OCI-LY7 (cell line): ENCODE measurements around the gene RSBN1L. TPM values are rescaled to one million over a fixed set of nuclear protein-coding genes. Genes with fewer than 3 reads are reported as not detected.
A peak's percentile ranks its signal among the peaks of the same experiment; 100 is the strongest.

Source experiments
- BruUV-seq: library from RNA; stranded (reverse); fragments of 400-500 nt; replicated peaks from 2 replicates; lab custom pipeline; 2021; lab: Mats Ljungman, UMichigan
- CTCF ChIA-PET: fragments of 300-600 bp; sonication (Branson Sonifier 250); formaldehyde crosslinking; loops from one replicate; lab custom pipeline; 2022; ENCODE audit warnings: antibody characterized with exemption; ENCODE audit not compliant: unreplicated experiment; lab: Charles Lee
- POLR2A ChIA-PET: fragments of 300-600 bp; sonication (Branson Sonifier 250); formaldehyde crosslinking; loops from one replicate; lab custom pipeline; 2022; ENCODE audit warnings: antibody characterized with exemption; lab: Charles Lee
- DNase-seq: peaks from one replicate; pipeline ENCODE4 v3.0.0-alpha.2; 2015; ENCODE audit warnings: low spot score
- H2AFZ ChIP-seq: fragments of 200-600 bp; sonication (generic), shearing (Covaris generic); 2 replicates; pipeline ENCODE4 v1.6.1; 2014; ENCODE audit warnings: mild to moderate bottlenecking, antibody characterized with exemption, low read length, moderate library complexity
- H3K27ac ChIP-seq: fragments of 200-600 bp; sonication (generic); 2 replicates; pipeline ENCODE4 v1.5.1; 2014; ENCODE audit warnings: mixed run types, low read depth, mild to moderate bottlenecking, moderate library complexity, low read length, inconsistent platforms; ENCODE audit not compliant: poor library complexity, severe bottlenecking
- H3K36me3 ChIP-seq: fragments of 200-600 bp; sonication (generic); 2 replicates; pipeline ENCODE4 v1.6.1; 2014; ENCODE audit warnings: mild to moderate bottlenecking, antibody characterized with exemption, low read length, moderate library complexity, mixed read lengths; ENCODE audit not compliant: insufficient read depth
- H3K4me1 ChIP-seq: fragments of 200-600 bp; sonication (generic); 2 replicates; pipeline ENCODE4 v1.5.1; 2014; ENCODE audit warnings: mild to moderate bottlenecking, low read length; ENCODE audit not compliant: insufficient read depth, poor library complexity, severe bottlenecking
- H3K4me2 ChIP-seq: fragments of 200-600 bp; sonication (generic); 2 replicates; pipeline ENCODE4 v1.6.1; 2014; ENCODE audit warnings: mild to moderate bottlenecking, low read length
- H3K4me3 ChIP-seq: fragments of 200-600 bp; sonication (generic); 2 replicates; pipeline ENCODE4 v1.5.1; 2014; ENCODE audit warnings: mild to moderate bottlenecking, low read depth, low read length; ENCODE audit not compliant: poor library complexity, severe bottlenecking
- H3K79me2 ChIP-seq: fragments of 200-600 bp; sonication (generic); 2 replicates; pipeline ENCODE4 v1.6.1; 2016; ENCODE audit warnings: low read depth, mild to moderate bottlenecking, low read length, moderate library complexity, mixed read lengths; ENCODE audit not compliant: insufficient read depth
- H3K9me2 ChIP-seq: fragments of 200-600 bp; sonication (generic); 2 replicates; pipeline ENCODE4 v1.6.1; 2016; ENCODE audit warnings: mild to moderate bottlenecking, low read length, mixed read lengths; ENCODE audit not compliant: insufficient read depth
- H3K9me3 ChIP-seq: fragments of 200-600 bp; sonication (generic); 2 replicates; pipeline ENCODE4 v1.6.1; 2014; ENCODE audit warnings: mild to moderate bottlenecking, mixed run types, low read length, mixed read lengths
- H4K20me1 ChIP-seq: fragments of 200-600 bp; sonication (generic); 2 replicates; pipeline ENCODE4 v1.6.1; 2014; ENCODE audit warnings: mild to moderate bottlenecking, antibody characterized with exemption, low read length, moderate library complexity, mixed read lengths; ENCODE audit not compliant: insufficient read depth
- CTCF ChIP-seq: fragments of 200-600 bp; sonication (generic); conservative IDR thresholded peaks from 2 replicates; pipeline ENCODE4 v1.5.1; 2014; ENCODE audit warnings: mild to moderate bottlenecking, antibody characterized with exemption, low read length, moderate library complexity, mixed read lengths
- EZH2phosphoT487 ChIP-seq: fragments of 200-600 bp; sonication (generic); IDR thresholded peaks from 2 replicates; pipeline ENCODE4 v1.6.1; 2018; ENCODE audit warnings: low read depth, borderline replicate concordance, mild to moderate bottlenecking, mixed run types, antibody characterized with exemption, low read length, moderate library complexity, mixed read lengths
- intact Hi-C: fragments of 100-400 bp; cut with micrococcal nuclease; formaldehyde crosslinking; loops from one replicate; pipeline ENCODE4 v1.10.0; 2022; ENCODE audit not compliant: unreplicated experiment
- total RNA-seq, 2 experiments: library from RNA; depleted of rRNA in 1 of 2; stranded (reverse); fragments of >200 nt in 1 of 2; shearing (Covaris generic) in 1 of 2; gene quantifications; 2 replicates each; pipeline ENCODE4 v1.2.3, GENCODE V29; 2014 to 2022

The RSBN1L gene
- total RNA-seq, 2 experiments from 2014 or later: 23.3 to 30.4 TPM

GRCh38 chr7:77800158-77800557, 103.9 kb downstream of the RSBN1L start:
- Histone ChIP-seq H3K79me2 (peaks cover 93% of the 10 kb centered on the region), H3K4me3 (peak overlapping the region; percentile 87), H3K4me1 (peaks cover 51% of the 10 kb centered on the region), H3K36me3 (peaks cover 59% of the 10 kb centered on the region), H3K9me3 (peaks cover 15% of the 10 kb centered on the region; the same call in 1 of the 2 replicates), H3K9me2 (no peaks in the 10 kb centered on the region), H3K4me2 (peak overlapping the region; percentile 83), H2AFZ (no peak overlapping the region), H4K20me1 (peaks cover 28% of the 10 kb centered on the region), H3K27ac (peak overlapping the region; percentile 67)
- BruUV-seq: TSS peak; percentile 46
- intact Hi-C loops: loop anchor here (1.0 kb wide), 1 partner anchor 106 kb away; no protein-coding TSS in a partner anchor
- CTCF ChIA-PET: no interaction called here
- POLR2A ChIA-PET: interaction anchor here (0.8 to 1.2 kb wide), 3 partner anchors 13 to 134 kb away, joined by 3 to 4 read pairs (median 3); no protein-coding TSS in a partner anchor
- no peak for TF ChIP-seq CTCF
- TF ChIP-seq EZH2phosphoT487: no peak
- DNase-seq: peak; percentile 30

- ChIA-PET CTCF (no interaction called here), POLR2A (no interaction called here)
- no TSS peak for BruUV-seq
- Histone ChIP-seq H3K4me3 (peak overlapping the region; percentile 87), H3K9me3 (peaks cover 20% of the 10 kb centered on the region), H3K36me3 (peaks cover 59% of the 10 kb centered on the region), H2AFZ (no peak overlapping the region), H3K4me2 (peak overlapping the region; percentile 83), H3K9me2 (no peaks in the 10 kb centered on the region), H3K4me1 (peaks cover 48% of the 10 kb centered on the region), H3K27ac (peak overlapping the region; percentile 67), H4K20me1 (peaks cover 28% of the 10 kb centered on the region), H3K79me2 (peaks cover 93% of the 10 kb centered on the region)
- intact Hi-C loops: loop anchor here (1.0 kb wide), 1 partner anchor 106 kb away; no protein-coding TSS in a partner anchor
- no peak for DNase-seq
- no peak for TF ChIP-seq CTCF
Observed at GRCh38 chr7:77800730-77801129, 104.5 kb downstream of the RSBN1L start.
